Dermis blood vessel endothelial cell (primary cell): ENCODE data around the gene GET4. TPM values are rescaled to one million over a fixed set of nuclear protein-coding genes. Genes with fewer than 3 reads are reported as not detected.

Source experiments
- DNase-seq: peaks from one replicate; pipeline ENCODE4 v3.0.0; 2010
- total RNA-seq: library from RNA; depleted of rRNA; stranded (reverse); fragments of >200 nt; gene quantifications from 2 replicates; pipeline ENCODE4 v1.2.3, GENCODE V29; 2014

Gene GET4
- total RNA-seq, 1 donor from 2014 or later = 35.4 TPM

- DNase-seq = no peak
Observed at GRCh38 chr7:900331-901040, 24.1 kb downstream of the GET4 start.

GRCh38 chr7:901041-901387, 24.7 kb downstream of the GET4 start:
- DNase-seq = no peak

GRCh38 chr7:901388-902154, 25.2 kb downstream of the GET4 start:
- peak; percentile 71 for DNase-seq

GRCh38 chr7:902996-903395, 26.6 kb downstream of the GET4 start:
- no peak for DNase-seq

GRCh38 chr7:903921-904755, 27.8 kb downstream of the GET4 start:
- no peak for DNase-seq

GRCh38 chr7:904847-905246, 28.5 kb downstream of the GET4 start:
- no peak for DNase-seq

- no peak for DNase-seq
Observed at GRCh38 chr7:906776-907157, 30.4 kb downstream of the GET4 start.

GRCh38 chr7:907158-907980, 31.0 kb downstream of the GET4 start:
- DNase-seq = no peak

- no peak for DNase-seq
Observed at GRCh38 chr7:908159-908581, 31.8 kb downstream of the GET4 start.

GRCh38 chr7:908591-909357, 32.4 kb downstream of the GET4 start:
- peak; percentile 45 for DNase-seq

GRCh38 chr7:909358-910329, 33.3 kb downstream of the GET4 start:
- DNase-seq = no peak

GRCh38 chr7:910441-910861, 34.1 kb downstream of the GET4 start:
- no peak for DNase-seq

GRCh38 chr7:910931-911431, 34.6 kb downstream of the GET4 start:
- DNase-seq = no peak

GRCh38 chr7:911791-912480, 35.6 kb downstream of the GET4 start:
- DNase-seq = no peak

GRCh38 chr7:913736-914520, 37.6 kb downstream of the GET4 start:
- no peak for DNase-seq

GRCh38 chr7:914521-915194, 38.3 kb downstream of the GET4 start:
- no peak for DNase-seq

GRCh38 chr7:915291-916218, 39.2 kb downstream of the GET4 start:
- no peak for DNase-seq
